ENCODE measurements around the gene PDLIM3. TPM values are rescaled to one million over a fixed set of nuclear protein-coding genes. Genes with fewer than 3 reads are reported as not detected.
A peak's percentile ranks its signal among the peaks of the same experiment; 100 is the strongest.

The PDLIM3 gene
- total and polyA plus RNA-seq, 2 of the 13 experiments (the other 11 are each of a cell fraction or from before 2014, with no cell fraction given): 5.9 to 14.0 TPM

GRCh38 chr4:185514182-185514697 lies 21.1 kb downstream of the PDLIM3 start (continued):
- TF ChIP-seq ZNF512B (CRISPR knock-in tag; IDR thresholded peaks at IDR 0.05; ENCODE audit: borderline replicate concordance) (peak; percentile 40; the same call in 1 of the 2 replicates), ZSCAN22 (CRISPR knock-in tag; IDR thresholded peaks at IDR 0.05) (no peak), HOXA7 (CRISPR knock-in tag; IDR thresholded peaks at IDR 0.05) (no peak), ZNF652 (CRISPR knock-in tag; IDR thresholded peaks at IDR 0.05; ENCODE audit: borderline replicate concordance, low read depth) (peak; percentile 34; the same call in 1 of the 2 replicates), ZNF768 (CRISPR knock-in tag; IDR thresholded peaks at IDR 0.05) (no peak), PRDM15 (CRISPR knock-in tag; IDR thresholded peaks at IDR 0.05) (no peak), ZNF75D (CRISPR knock-in tag; IDR thresholded peaks at IDR 0.05; ENCODE audit: borderline replicate concordance) (no peak), MED1 (CRISPR knock-in tag; IDR thresholded peaks at IDR 0.05) (peak; percentile 3; the same call in 1 of the 2 replicates), ZNF382 (CRISPR knock-in tag; IDR thresholded peaks at IDR 0.05; ENCODE audit: borderline replicate concordance) (no peak)
